Measurements from ENCODE around the gene GBE1.

GBE1 gene

DNA sequence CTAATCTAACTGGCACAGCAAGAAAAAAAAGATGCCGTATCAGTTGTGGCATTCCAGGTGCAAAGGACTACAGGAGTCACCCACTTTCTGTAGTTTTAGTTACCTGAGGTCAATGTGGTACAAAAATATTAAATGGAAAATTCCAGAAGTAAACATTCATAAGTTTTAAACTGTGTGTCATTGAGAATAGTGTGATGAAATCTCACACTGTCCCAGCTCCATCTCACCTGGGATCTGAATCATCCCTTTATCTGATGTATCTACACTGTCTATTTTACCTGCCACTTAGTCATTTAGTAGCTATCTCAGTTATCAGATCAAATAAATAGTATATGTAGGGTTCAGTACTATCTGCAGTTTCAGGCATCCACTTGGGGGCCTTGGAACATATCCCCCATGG, 26.7 kb downstream of the GBE1 start:
- TF ChIP-seq, protein P1, sequence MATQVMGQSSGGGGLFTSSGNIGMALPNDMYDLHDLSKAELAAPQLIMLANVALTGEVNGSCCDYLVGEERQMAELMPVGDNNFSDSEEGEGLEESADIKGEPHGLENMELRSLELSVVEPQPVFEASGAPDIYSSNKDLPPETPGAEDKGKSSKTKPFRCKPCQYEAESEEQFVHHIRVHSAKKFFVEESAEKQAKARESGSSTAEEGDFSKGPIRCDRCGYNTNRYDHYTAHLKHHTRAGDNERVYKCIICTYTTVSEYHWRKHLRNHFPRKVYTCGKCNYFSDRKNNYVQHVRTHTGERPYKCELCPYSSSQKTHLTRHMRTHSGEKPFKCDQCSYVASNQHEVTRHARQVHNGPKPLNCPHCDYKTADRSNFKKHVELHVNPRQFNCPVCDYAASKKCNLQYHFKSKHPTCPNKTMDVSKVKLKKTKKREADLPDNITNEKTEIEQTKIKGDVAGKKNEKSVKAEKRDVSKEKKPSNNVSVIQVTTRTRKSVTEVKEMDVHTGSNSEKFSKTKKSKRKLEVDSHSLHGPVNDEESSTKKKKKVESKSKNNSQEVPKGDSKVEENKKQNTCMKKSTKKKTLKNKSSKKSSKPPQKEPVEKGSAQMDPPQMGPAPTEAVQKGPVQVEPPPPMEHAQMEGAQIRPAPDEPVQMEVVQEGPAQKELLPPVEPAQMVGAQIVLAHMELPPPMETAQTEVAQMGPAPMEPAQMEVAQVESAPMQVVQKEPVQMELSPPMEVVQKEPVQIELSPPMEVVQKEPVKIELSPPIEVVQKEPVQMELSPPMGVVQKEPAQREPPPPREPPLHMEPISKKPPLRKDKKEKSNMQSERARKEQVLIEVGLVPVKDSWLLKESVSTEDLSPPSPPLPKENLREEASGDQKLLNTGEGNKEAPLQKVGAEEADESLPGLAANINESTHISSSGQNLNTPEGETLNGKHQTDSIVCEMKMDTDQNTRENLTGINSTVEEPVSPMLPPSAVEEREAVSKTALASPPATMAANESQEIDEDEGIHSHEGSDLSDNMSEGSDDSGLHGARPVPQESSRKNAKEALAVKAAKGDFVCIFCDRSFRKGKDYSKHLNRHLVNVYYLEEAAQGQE (IDR thresholded peaks at IDR 0.05; ENCODE audit: low read depth) = no peak
- no peak for TF ChIP-seq CEBPB (IDR thresholded peaks at IDR 0.05)
- no peak for TF ChIP-seq FOXM1 (IDR thresholded peaks at IDR 0.05; ENCODE audit: borderline replicate concordance, low read depth)
- no peak for TF ChIP-seq ZBTB7A (IDR thresholded peaks at IDR 0.05; ENCODE audit: low read depth)
- TF ChIP-seq TEAD4 (IDR thresholded peaks at IDR 0.05) = no peak
- no peak for TF ChIP-seq TAF1 (IDR thresholded peaks at IDR 0.05; ENCODE audit: low read depth)
- no peak for TF ChIP-seq EGR1 (IDR thresholded peaks at IDR 0.05)
- TF ChIP-seq, protein P2, sequence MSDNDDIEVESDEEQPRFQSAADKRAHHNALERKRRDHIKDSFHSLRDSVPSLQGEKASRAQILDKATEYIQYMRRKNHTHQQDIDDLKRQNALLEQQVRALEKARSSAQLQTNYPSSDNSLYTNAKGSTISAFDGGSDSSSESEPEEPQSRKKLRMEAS (IDR thresholded peaks at IDR 0.05) = no peak
- no peak for TF ChIP-seq NFIC (IDR thresholded peaks at IDR 0.05)
- no peak for TF ChIP-seq EP300 (IDR thresholded peaks at IDR 0.05; ENCODE audit: borderline replicate concordance)
- TF ChIP-seq CREB1 (IDR thresholded peaks at IDR 0.05; ENCODE audit: low read depth) = no peak
- no peak for TF ChIP-seq YY1 (IDR thresholded peaks at IDR 0.05; ENCODE audit: low read depth)

DNA sequence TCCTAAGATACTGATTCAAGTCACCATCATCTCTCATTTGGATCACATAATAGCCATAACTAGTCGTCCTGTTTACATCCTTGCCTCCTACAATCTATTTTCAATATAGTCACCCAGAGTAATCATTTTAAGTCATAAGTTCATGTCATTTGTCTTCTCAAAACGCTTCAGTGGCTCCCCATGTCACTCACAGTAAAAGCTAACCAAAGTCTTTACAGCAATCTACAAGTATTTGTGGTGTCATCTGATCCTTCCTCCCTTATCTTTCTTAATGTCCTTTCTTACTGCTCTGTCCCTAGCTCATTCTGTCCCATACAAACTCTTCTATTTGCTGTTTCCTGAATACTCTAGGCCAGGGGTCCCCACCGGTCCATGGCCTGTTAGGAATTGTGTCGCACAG, 28.8 kb downstream of the GBE1 start:
- TF ChIP-seq TEAD4 (IDR thresholded peaks at IDR 0.05) (no peak), YY1 (IDR thresholded peaks at IDR 0.05; ENCODE audit: low read depth) (no peak), TCF12 (IDR thresholded peaks at IDR 0.05; ENCODE audit: low read depth) (no peak), RAD21 (IDR thresholded peaks at IDR 0.05; ENCODE audit: low read depth) (no peak), CREB1 (IDR thresholded peaks at IDR 0.05; ENCODE audit: low read depth) (no peak), EGR1 (IDR thresholded peaks at IDR 0.05) (no peak), CEBPB (IDR thresholded peaks at IDR 0.05) (no peak), FOXM1 (IDR thresholded peaks at IDR 0.05; ENCODE audit: borderline replicate concordance, low read depth) (no peak), EP300 (IDR thresholded peaks at IDR 0.05; ENCODE audit: borderline replicate concordance) (no peak), TAF1 (IDR thresholded peaks at IDR 0.05; ENCODE audit: low read depth) (no peak), ZBTB7A (IDR thresholded peaks at IDR 0.05; ENCODE audit: low read depth) (no peak), NFIC (IDR thresholded peaks at IDR 0.05) (no peak)
- TF ChIP-seq, protein P2 (IDR thresholded peaks at IDR 0.05) = no peak
- TF ChIP-seq, protein P1 (IDR thresholded peaks at IDR 0.05; ENCODE audit: low read depth) = no peak
- TF ChIP-seq, protein P3, sequence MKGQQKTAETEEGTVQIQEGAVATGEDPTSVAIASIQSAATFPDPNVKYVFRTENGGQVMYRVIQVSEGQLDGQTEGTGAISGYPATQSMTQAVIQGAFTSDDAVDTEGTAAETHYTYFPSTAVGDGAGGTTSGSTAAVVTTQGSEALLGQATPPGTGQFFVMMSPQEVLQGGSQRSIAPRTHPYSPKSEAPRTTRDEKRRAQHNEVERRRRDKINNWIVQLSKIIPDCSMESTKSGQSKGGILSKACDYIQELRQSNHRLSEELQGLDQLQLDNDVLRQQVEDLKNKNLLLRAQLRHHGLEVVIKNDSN (IDR thresholded peaks at IDR 0.05) = no peak

DNA sequence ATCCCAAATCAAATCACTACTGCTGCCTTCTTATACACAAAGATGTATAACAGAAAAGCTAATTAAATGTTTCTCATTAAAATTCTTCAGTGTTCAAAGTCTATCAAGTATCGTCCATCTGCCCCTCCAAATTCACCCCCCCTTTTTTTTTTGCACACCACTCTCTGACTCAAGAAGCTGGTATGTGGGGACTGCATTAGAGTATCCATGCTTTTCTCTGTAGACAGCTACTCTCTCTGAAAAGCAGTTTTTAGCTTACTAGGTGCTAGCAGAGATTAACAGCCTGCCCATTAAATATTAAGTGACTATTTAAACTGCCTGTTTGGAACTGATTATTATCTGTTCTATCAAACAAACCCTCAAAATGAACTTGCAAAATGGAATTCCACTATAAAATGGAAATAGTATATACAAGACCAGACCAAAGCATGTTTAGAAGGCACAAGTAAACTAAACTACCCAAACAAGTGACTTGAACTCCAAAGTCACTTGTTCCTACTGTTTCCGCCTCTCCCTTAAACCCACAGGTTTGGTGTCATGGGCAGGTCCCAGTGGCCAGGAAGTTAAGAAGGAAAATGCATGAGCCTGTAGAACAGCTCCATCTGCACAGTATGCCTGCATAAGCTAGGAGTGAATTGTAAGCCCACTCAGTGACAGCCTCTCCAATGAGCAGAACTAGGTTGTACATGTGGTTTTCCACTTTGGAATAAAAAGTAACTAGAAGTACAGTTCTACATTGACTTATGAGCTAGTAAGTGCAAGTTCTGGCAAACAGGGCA, 32.5 kb downstream of the GBE1 start:
- TF ChIP-seq CEBPB (IDR thresholded peaks at IDR 0.05) = no peak
- no peak for TF ChIP-seq ZBTB7A (IDR thresholded peaks at IDR 0.05; ENCODE audit: low read depth)
- no peak for TF ChIP-seq TEAD4 (IDR thresholded peaks at IDR 0.05)
- TF ChIP-seq, protein P2 (IDR thresholded peaks at IDR 0.05) = no peak
- no peak for TF ChIP-seq TAF1 (IDR thresholded peaks at IDR 0.05; ENCODE audit: low read depth)
- TF ChIP-seq, protein P3 (IDR thresholded peaks at IDR 0.05) = no peak
- TF ChIP-seq RAD21 (IDR thresholded peaks at IDR 0.05; ENCODE audit: low read depth) = no peak
- TF ChIP-seq EGR1 (IDR thresholded peaks at IDR 0.05) = no peak
- TF ChIP-seq YY1 (IDR thresholded peaks at IDR 0.05; ENCODE audit: low read depth) = no peak
- TF ChIP-seq NFIC (IDR thresholded peaks at IDR 0.05) = no peak
- no peak for TF ChIP-seq TCF12 (IDR thresholded peaks at IDR 0.05; ENCODE audit: low read depth)
- TF ChIP-seq, protein P1 (IDR thresholded peaks at IDR 0.05; ENCODE audit: low read depth) = no peak
- TF ChIP-seq CREB1 (IDR thresholded peaks at IDR 0.05; ENCODE audit: low read depth) = no peak

DNA sequence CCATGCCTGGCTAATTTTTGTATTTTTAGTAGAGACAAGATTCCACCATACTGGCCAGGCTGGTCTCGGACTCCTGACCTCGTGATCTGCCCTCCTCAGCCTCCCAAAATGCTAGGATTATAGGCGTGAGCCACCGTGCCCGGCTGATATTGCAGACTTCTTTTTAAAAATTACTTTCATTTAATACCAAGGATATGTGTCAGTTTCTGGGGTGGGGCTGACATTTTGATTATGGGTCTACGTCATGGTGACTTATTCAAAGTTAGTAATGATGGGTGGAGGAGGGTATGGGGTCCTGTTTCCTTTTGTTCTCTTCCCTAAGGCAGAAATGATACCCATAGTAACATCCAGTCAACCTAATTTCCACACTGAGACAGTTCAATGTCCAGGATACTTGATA, 34.7 kb downstream of the GBE1 start:
- TF ChIP-seq, protein P3 (IDR thresholded peaks at IDR 0.05) = no peak
- TF ChIP-seq CREB1 (IDR thresholded peaks at IDR 0.05; ENCODE audit: low read depth) = no peak
- TF ChIP-seq, protein P1 (IDR thresholded peaks at IDR 0.05; ENCODE audit: low read depth) = no peak
- TF ChIP-seq EP300 (IDR thresholded peaks at IDR 0.05; ENCODE audit: borderline replicate concordance) = no peak
- TF ChIP-seq TCF12 (IDR thresholded peaks at IDR 0.05; ENCODE audit: low read depth) = no peak
- no peak for TF ChIP-seq RAD21 (IDR thresholded peaks at IDR 0.05; ENCODE audit: low read depth)
- TF ChIP-seq EGR1 (IDR thresholded peaks at IDR 0.05) = no peak
- no peak for TF ChIP-seq CEBPB (IDR thresholded peaks at IDR 0.05)
- no peak for TF ChIP-seq TAF1 (IDR thresholded peaks at IDR 0.05; ENCODE audit: low read depth)
- TF ChIP-seq NFIC (IDR thresholded peaks at IDR 0.05) = no peak
- no peak for TF ChIP-seq TEAD4 (IDR thresholded peaks at IDR 0.05)
- TF ChIP-seq YY1 (IDR thresholded peaks at IDR 0.05; ENCODE audit: low read depth) = no peak
- no peak for TF ChIP-seq ZBTB7A (IDR thresholded peaks at IDR 0.05; ENCODE audit: low read depth)
- TF ChIP-seq, protein P2 (IDR thresholded peaks at IDR 0.05) = no peak

Measured in Ishikawa (cell line).